H1 (cell line): ENCODE results near the gene CD300H. TPM values are rescaled to one million over a fixed set of nuclear protein-coding genes. Genes with fewer than 3 reads are reported as not detected.

Source experiments
- CTBP2 ChIP-seq: IDR thresholded peaks from 2 replicates; pipeline ENCODE4 v1.7.0; 2011; ENCODE audit warnings: borderline replicate concordance, mild to moderate bottlenecking, moderate library complexity, mixed read lengths, low read length; ENCODE audit not compliant: insufficient read depth, insufficient read length
- polyA plus RNA-seq, 7 experiments: library from polyadenylated mRNA; depleted of rRNA in 3 of 7; stranded (reverse) in 5 of 7; unstranded in 2 of 7; fragments of >200 nt in 5 of 7; fragments of 200-250 nt in 2 of 7; gene quantifications; 1 replicate in 5 of 7; 2 replicates in 1 of 7; 4 replicates in 1 of 7; pipeline versions ENCODE4 v1.2.1 to v1.2.3, GENCODE V29; 2011 to 2013; ENCODE audit warnings: missing spikeins in 2 of 7, mixed read lengths in 2 of 7
- total RNA-seq: library from RNA; stranded (reverse); fragmentation: NEBNext Ultra II Directional; extraction: Animal tissue kit (Norgen Biotek cat#: 25700); gene quantifications from 2 replicates; pipeline ENCODE4 v1.2.1, GENCODE V29; 2021

Gene CD300H
- total and polyA plus RNA-seq, 2 of the 8 experiments (the other 6 are each of a cell fraction or from before 2014, with no cell fraction given) = not detected

- TF ChIP-seq CTBP2 = no peak
These were observed 12.6 kb upstream of the CD300H start (continued) for GRCh38 chr17:74579900-74580299.
